Stomach smooth muscle (tissue), 2 donors: Measurements from ENCODE around the gene MRPS18B.

ENCODE experiments used
- H3K27ac ChIP-seq: one replicate; pipeline ENCODE4 v1.7.0; 2013; ENCODE audit warnings: mild to moderate bottlenecking, low read length, inconsistent platforms
- H3K27me3 ChIP-seq, 2 donors: one replicate each; pipeline ENCODE4 v1.7.0; 2013; ENCODE audit warnings: low read length in 2 of 2; ENCODE audit not compliant: insufficient read depth in 2 of 2, control insufficient read depth in 1 of 2
- H3K36me3 ChIP-seq, 2 donors: one replicate each; pipeline ENCODE4 v1.7.0; 2013; ENCODE audit warnings: low read length in 2 of 2; ENCODE audit not compliant: control insufficient read depth in 2 of 2, insufficient read depth in 2 of 2
- H3K4me1 ChIP-seq: one replicate; pipeline ENCODE4 v1.7.0; 2013; ENCODE audit warnings: low read length; ENCODE audit not compliant: control insufficient read depth, insufficient read depth
- H3K4me3 ChIP-seq, 2 donors: one replicate each; pipeline ENCODE4 v1.7.0; 2013; ENCODE audit warnings: low read length in 2 of 2
- H3K9ac ChIP-seq, 2 donors: one replicate each; pipeline ENCODE4 v1.7.0; 2013; ENCODE audit warnings: low read length in 2 of 2, mild to moderate bottlenecking in 1 of 2
- H3K9me3 ChIP-seq, 2 donors: one replicate each; pipeline ENCODE4 v1.7.0; 2013; ENCODE audit warnings: low read length in 2 of 2; ENCODE audit not compliant: control insufficient read depth in 2 of 2
- donor health status: healthy.
- donor health status: Pancreatic carcinoma.

Gene MRPS18B

GRCh38 chr6:30601815-30602641 is 15.6 kb upstream of the MRPS18B start:
- H3K27ac ChIP-seq, result no peak overlapping the region
- H3K27me3 ChIP-seq, result no peaks in the 10 kb centered on the region
- no peaks in the 10 kb centered on the region for H3K4me1 ChIP-seq
- H3K4me3 ChIP-seq, result no peak overlapping the region
- H3K36me3 ChIP-seq, result peaks cover 65% of the 10 kb centered on the region in 2 donors
- no peaks in the 10 kb centered on the region for H3K9me3 ChIP-seq
- H3K9ac ChIP-seq, result no peak overlapping the region

- H3K4me3 ChIP-seq, result no peak overlapping the region
- H3K36me3 ChIP-seq, result peaks cover 75 to 77% of the 10 kb centered on the region in 2 donors
- H3K27me3 ChIP-seq, result no peaks in the 10 kb centered on the region
- no peak overlapping the region for H3K9ac ChIP-seq
- no peak overlapping the region for H3K27ac ChIP-seq
- no peaks in the 10 kb centered on the region for H3K4me1 ChIP-seq
- no peaks in the 10 kb centered on the region for H3K9me3 ChIP-seq
Observed at GRCh38 chr6:30603961-30604360, 13.7 kb upstream of the MRPS18B start.

GRCh38 chr6:30610065-30610464 is 7.6 kb upstream of the MRPS18B start:
- Histone ChIP-seq H3K27ac (peak overlapping the region; percentile 0), H3K36me3 (peaks cover 34 to 37% of the 10 kb centered on the region in 2 donors), H3K4me1 (peaks cover 30% of the 10 kb centered on the region), H3K9ac (peak overlapping the region in 1 of 2 donors; percentile 25), H3K4me3 (no peak overlapping the region), H3K9me3 (no peaks in the 10 kb centered on the region), H3K27me3 (no peaks in the 10 kb centered on the region)

- no peak overlapping the region for H3K9ac ChIP-seq
- peaks cover 30% of the 10 kb centered on the region for H3K4me1 ChIP-seq
- no peaks in the 10 kb centered on the region for H3K27me3 ChIP-seq
- H3K36me3 ChIP-seq, result peaks cover 30 to 33% of the 10 kb centered on the region in 2 donors
- peak overlapping the region; percentile 37 for H3K27ac ChIP-seq
- no peaks in the 10 kb centered on the region for H3K9me3 ChIP-seq
- no peak overlapping the region for H3K4me3 ChIP-seq
Observed at GRCh38 chr6:30611150-30611855, 6.3 kb upstream of the MRPS18B start.

GRCh38 chr6:30611856-30612194 is 5.8 kb upstream of the MRPS18B start:
- Histone ChIP-seq H3K36me3 (peaks cover 29 to 32% of the 10 kb centered on the region in 2 donors), H3K4me3 (no peak overlapping the region), H3K9me3 (no peaks in the 10 kb centered on the region), H3K27me3 (no peaks in the 10 kb centered on the region), H3K4me1 (peaks cover 30% of the 10 kb centered on the region), H3K27ac (no peak overlapping the region), H3K9ac (no peak overlapping the region)

- no peak overlapping the region for H3K4me3 ChIP-seq
- peak overlapping the region; percentile 56 for H3K27ac ChIP-seq
- no peaks in the 10 kb centered on the region for H3K27me3 ChIP-seq
- H3K9ac ChIP-seq, result no peak overlapping the region
- peaks cover 30% of the 10 kb centered on the region for H3K4me1 ChIP-seq
- H3K9me3 ChIP-seq, result no peaks in the 10 kb centered on the region
- peaks cover 28 to 34% of the 10 kb centered on the region in 2 donors for H3K36me3 ChIP-seq
Observed at GRCh38 chr6:30612213-30612612, 5.4 kb upstream of the MRPS18B start.

- peak overlapping the region in 1 of 2 donors; percentile 29 for H3K9ac ChIP-seq
- H3K9me3 ChIP-seq, result no peaks in the 10 kb centered on the region
- H3K4me3 ChIP-seq, result peak overlapping the region in 1 of 2 donors; percentile 29
- H3K27ac ChIP-seq, result peak overlapping the region; percentile 56
- H3K36me3 ChIP-seq, result peaks cover 23 to 29% of the 10 kb centered on the region in 2 donors
- peaks cover 30% of the 10 kb centered on the region for H3K4me1 ChIP-seq
- H3K27me3 ChIP-seq, result no peaks in the 10 kb centered on the region
Observed at GRCh38 chr6:30612687-30613248, 4.9 kb upstream of the MRPS18B start.

GRCh38 chr6:30613251-30614043 is 4.2 kb upstream of the MRPS18B start:
- peak overlapping the region in 1 of 2 donors; percentile 78 for H3K9ac ChIP-seq

GRCh38 chr6:30614044-30614842 is 3.4 kb upstream of the MRPS18B start:
- peak overlapping the region; percentile 56 for H3K27ac ChIP-seq
- H3K4me1 ChIP-seq, result peaks cover 35% of the 10 kb centered on the region
- H3K27me3 ChIP-seq, result no peaks in the 10 kb centered on the region
- H3K9me3 ChIP-seq, result no peaks in the 10 kb centered on the region
- peak overlapping the region; percentile 66 to 78 for H3K9ac ChIP-seq
- H3K4me3 ChIP-seq, result peak overlapping the region; percentile 76 to 94
- peaks cover 14 to 18% of the 10 kb centered on the region in 2 donors for H3K36me3 ChIP-seq

More at GRCh38 chr6:30613251-30614043, 4.2 kb upstream of the MRPS18B start:
- H3K36me3 ChIP-seq, result peaks cover 22 to 26% of the 10 kb centered on the region in 2 donors
- no peaks in the 10 kb centered on the region for H3K27me3 ChIP-seq
- H3K27ac ChIP-seq, result peak overlapping the region; percentile 56
- peaks cover 34% of the 10 kb centered on the region for H3K4me1 ChIP-seq
- H3K9me3 ChIP-seq, result no peaks in the 10 kb centered on the region
- H3K4me3 ChIP-seq, result peak overlapping the region; percentile 76 to 94
